ENCODE data around the gene FEZ2. TPM values are rescaled to one million over a fixed set of nuclear protein-coding genes. Genes with fewer than 3 reads are reported as not detected.

FEZ2 gene
- total RNA-seq, 1 donor from 2014 or later = 76.8 TPM

GRCh38 chr2:36534275-36534799 lies 63.6 kb downstream of the FEZ2 start:
- no peak for DNase-seq (ENCODE audit: low read depth)

GRCh38 chr2:36530983-36531354 lies 67.0 kb downstream of the FEZ2 start:
- peak; percentile 28 for DNase-seq (ENCODE audit: low read depth)

GRCh38 chr2:36530178-36530982 lies 67.6 kb downstream of the FEZ2 start:
- DNase-seq (ENCODE audit: low read depth) = no peak

- DNase-seq (ENCODE audit: low read depth) = no peak
Measured at GRCh38 chr2:36528766-36529392, 69.1 kb downstream of the FEZ2 start.

GRCh38 chr2:36528274-36528673 lies 69.7 kb downstream of the FEZ2 start:
- no peak for DNase-seq (ENCODE audit: low read depth)

GRCh38 chr2:36526226-36526625 lies 71.7 kb downstream of the FEZ2 start:
- no peak for DNase-seq (ENCODE audit: low read depth)

GRCh38 chr2:36525245-36525644 lies 72.7 kb downstream of the FEZ2 start:
- DNase-seq (ENCODE audit: low read depth) = no peak

GRCh38 chr2:36523153-36523552 lies 74.8 kb downstream of the FEZ2 start:
- no peak for DNase-seq (ENCODE audit: low read depth)

GRCh38 chr2:36520431-36520830 lies 77.5 kb downstream of the FEZ2 start:
- no peak for DNase-seq (ENCODE audit: low read depth)

- DNase-seq (ENCODE audit: low read depth) = peak; percentile 37
Measured at GRCh38 chr2:36516136-36516870, 81.7 kb downstream of the FEZ2 start.

GRCh38 chr2:36515538-36515937 lies 82.4 kb downstream of the FEZ2 start:
- no peak for DNase-seq (ENCODE audit: low read depth)

GRCh38 chr2:36513661-36514060 lies 84.3 kb downstream of the FEZ2 start:
- DNase-seq (ENCODE audit: low read depth) = no peak

GRCh38 chr2:36512705-36513104 lies 85.3 kb downstream of the FEZ2 start:
- peak; percentile 33 for DNase-seq (ENCODE audit: low read depth)

- peak; percentile 67 for DNase-seq (ENCODE audit: low read depth)
Measured at GRCh38 chr2:36511858-36512603, 85.9 kb downstream of the FEZ2 start.

- DNase-seq (ENCODE audit: low read depth) = no peak
Measured at GRCh38 chr2:36509075-36509474, 88.9 kb downstream of the FEZ2 start.

GRCh38 chr2:36507408-36507812 lies 90.6 kb downstream of the FEZ2 start:
- DNase-seq (ENCODE audit: low read depth) = peak; percentile 63

Other genes with a start within 250 kb of the FEZ2 start
- gene CRIM1, start 242.4 kb downstream of the FEZ2 start, total RNA-seq = 38.8 and 41.2 TPM in 2 replicates
- 0.10 TPM in 1 of 2 replicates, not detected in the other for gene VIT, start 98.5 kb upstream of the FEZ2 start, total RNA-seq

All from myocyte (in vitro differentiated cells).